ENCODE measurements around the gene CGRRF1.

DNA sequence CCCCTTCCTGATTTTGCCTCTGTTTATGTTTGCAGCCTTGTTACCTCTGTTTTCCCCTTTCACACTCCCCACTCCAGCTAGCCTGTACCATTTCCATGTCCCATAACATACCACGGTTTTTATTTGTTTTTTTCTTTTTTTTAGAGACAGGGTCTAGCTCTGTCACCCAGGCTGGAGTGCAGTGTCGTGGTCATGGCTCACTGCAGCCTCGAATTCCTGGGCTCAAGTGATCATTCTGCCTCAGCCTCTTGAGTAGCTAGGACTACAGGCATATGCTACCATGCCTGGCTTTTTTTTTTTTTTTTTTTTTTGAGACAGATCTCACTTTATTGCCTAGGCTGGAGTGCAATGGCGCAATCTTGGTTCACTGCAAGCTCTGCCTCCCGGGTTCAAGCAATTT, 38.8 kb downstream of the CGRRF1 start:
- TF ChIP-seq, protein P1, sequence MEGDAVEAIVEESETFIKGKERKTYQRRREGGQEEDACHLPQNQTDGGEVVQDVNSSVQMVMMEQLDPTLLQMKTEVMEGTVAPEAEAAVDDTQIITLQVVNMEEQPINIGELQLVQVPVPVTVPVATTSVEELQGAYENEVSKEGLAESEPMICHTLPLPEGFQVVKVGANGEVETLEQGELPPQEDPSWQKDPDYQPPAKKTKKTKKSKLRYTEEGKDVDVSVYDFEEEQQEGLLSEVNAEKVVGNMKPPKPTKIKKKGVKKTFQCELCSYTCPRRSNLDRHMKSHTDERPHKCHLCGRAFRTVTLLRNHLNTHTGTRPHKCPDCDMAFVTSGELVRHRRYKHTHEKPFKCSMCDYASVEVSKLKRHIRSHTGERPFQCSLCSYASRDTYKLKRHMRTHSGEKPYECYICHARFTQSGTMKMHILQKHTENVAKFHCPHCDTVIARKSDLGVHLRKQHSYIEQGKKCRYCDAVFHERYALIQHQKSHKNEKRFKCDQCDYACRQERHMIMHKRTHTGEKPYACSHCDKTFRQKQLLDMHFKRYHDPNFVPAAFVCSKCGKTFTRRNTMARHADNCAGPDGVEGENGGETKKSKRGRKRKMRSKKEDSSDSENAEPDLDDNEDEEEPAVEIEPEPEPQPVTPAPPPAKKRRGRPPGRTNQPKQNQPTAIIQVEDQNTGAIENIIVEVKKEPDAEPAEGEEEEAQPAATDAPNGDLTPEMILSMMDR (IDR thresholded peaks at IDR 0.05) = no peak
- TF ChIP-seq RXRA (IDR thresholded peaks at IDR 0.05; ENCODE audit: borderline replicate concordance, low read depth) = no peak
- TF ChIP-seq JUND (IDR thresholded peaks at IDR 0.05) = no peak
- no peak for TF ChIP-seq RAD21 (IDR thresholded peaks at IDR 0.05; ENCODE audit: low read length)
- TF ChIP-seq TAF1 (IDR thresholded peaks at IDR 0.05; ENCODE audit: borderline replicate concordance, low read depth, low read length) = no peak
